Panc1 (cell line): ENCODE measurements around the gene FCRL5. TPM values are rescaled to one million over a fixed set of nuclear protein-coding genes. Genes with fewer than 3 reads are reported as not detected.

ENCODE experiments used
- ATAC-seq: fragments of 200-7000 bp; cut with Tn5 transposase; 2 replicates; pipeline ENCODE4 v1.9.1; 2020; ENCODE audit warnings: mild to moderate bottlenecking, moderate library complexity
- BruUV-seq: library from RNA; stranded (reverse); fragments of 400-500 nt; replicated peaks from 2 replicates; lab custom pipeline; 2021; lab: Mats Ljungman, UMichigan
- CTCF ChIA-PET: fragments of 300-600 bp; sonication (Branson Sonifier 250); formaldehyde crosslinking; loops from one replicate; lab custom pipeline; 2022; ENCODE audit warnings: antibody characterized with exemption; lab: Charles Lee
- POLR2A ChIA-PET: fragments of 300-600 bp; sonication (Branson Sonifier 250); formaldehyde crosslinking; loops from one replicate; lab custom pipeline; 2022; ENCODE audit warnings: antibody characterized with exemption; lab: Charles Lee
- DNase-seq: peaks from one replicate; pipeline ENCODE4 v3.0.0-alpha.2; 2010; ENCODE audit warnings: low read depth, low spot score
- H3K27ac ChIP-seq: 2 replicates; pipeline ENCODE4 v1.5.1; 2011; ENCODE audit warnings: mild to moderate bottlenecking, low read length, inconsistent platforms
- H3K27me3 ChIP-seq: fragments of 200-500 bp; sonication (Bioruptor generic); 2 replicates; pipeline ENCODE4 v1.6.0; 2014; ENCODE audit warnings: low read length, inconsistent platforms; ENCODE audit not compliant: control insufficient read depth, insufficient read depth
- H3K36me3 ChIP-seq: fragments of 200-500 bp; sonication (Bioruptor generic); 2 replicates; pipeline ENCODE4 v1.5.1; 2014; ENCODE audit warnings: inconsistent platforms, mild to moderate bottlenecking, low read length, moderate library complexity; ENCODE audit not compliant: control insufficient read depth, insufficient read depth
- H3K4me1 ChIP-seq: 2 replicates; pipeline ENCODE4 v1.5.1; 2011; ENCODE audit warnings: inconsistent platforms, mild to moderate bottlenecking, low read length, moderate library complexity; ENCODE audit not compliant: control insufficient read depth, insufficient read depth
- H3K4me3 ChIP-seq, 2 experiments: 2 replicates each; pipeline ENCODE4 v1.5.1; 2011 to 2012; ENCODE audit warnings: low read depth in 2 of 2, low read length in 2 of 2, mild to moderate bottlenecking in 2 of 2, inconsistent platforms in 1 of 2, moderate library complexity in 1 of 2
- H3K9me3 ChIP-seq: fragments of 200-500 bp; sonication (Bioruptor generic); 2 replicates; pipeline ENCODE4 v1.5.1; 2014; ENCODE audit warnings: low read depth, mild to moderate bottlenecking, inconsistent platforms, low read length, moderate library complexity; ENCODE audit not compliant: control insufficient read depth, insufficient read depth
- POLR2AphosphoS5 ChIP-seq: IDR thresholded peaks from 2 replicates; pipeline ENCODE4 v1.6.1; 2012; ENCODE audit warnings: mild to moderate bottlenecking, low read depth, low read length, moderate library complexity
- SIN3A ChIP-seq: IDR thresholded peaks from 2 replicates; pipeline ENCODE4 v1.6.1; 2012; ENCODE audit warnings: low read depth, mild to moderate bottlenecking, low read length, moderate library complexity, borderline replicate concordance; ENCODE audit not compliant: insufficient read depth
- TCF7L2 ChIP-seq: IDR thresholded peaks from 2 replicates; pipeline ENCODE4 v1.6.1; 2011; ENCODE audit warnings: mild to moderate bottlenecking, low read depth, low read length, inconsistent platforms
- in situ Hi-C: cut with HindIII; loops from 2 replicates; pipeline ENCODE4 v1.10.0; 2016; ENCODE audit warnings: low sequenced_read_pairs, low pct_unique_long_range_greater_than_20kb
- intact Hi-C: fragments of 100-400 bp; cut with micrococcal nuclease; formaldehyde crosslinking; loops from one replicate; pipeline ENCODE4 v1.10.0; 2022; ENCODE audit not compliant: unreplicated experiment
- total RNA-seq: library from RNA; stranded (reverse); gene quantifications from one replicate; pipeline ENCODE4 v1.2.1, GENCODE V29; 2021; ENCODE audit not compliant: unreplicated experiment
- TF ChIP-seq, protein P1 (sequence below): fragments of 450-650 bp; IDR thresholded peaks from 2 replicates; pipeline ENCODE4 v1.5.1; 2017; ENCODE audit warnings: mild to moderate bottlenecking
- TF ChIP-seq, protein P2 (sequence below), 2 experiments: IDR thresholded peaks; 2 replicates each; pipeline ENCODE4 v1.6.1; 2011 to 2012; ENCODE audit warnings: low read depth in 2 of 2, control low read depth in 1 of 2, low read length in 1 of 2, mild to moderate bottlenecking in 1 of 2, moderate library complexity in 1 of 2; ENCODE audit not compliant: insufficient read depth in 1 of 2

The FCRL5 gene
- total RNA-seq, 1 experiment from 2014 or later = not detected

DNA sequence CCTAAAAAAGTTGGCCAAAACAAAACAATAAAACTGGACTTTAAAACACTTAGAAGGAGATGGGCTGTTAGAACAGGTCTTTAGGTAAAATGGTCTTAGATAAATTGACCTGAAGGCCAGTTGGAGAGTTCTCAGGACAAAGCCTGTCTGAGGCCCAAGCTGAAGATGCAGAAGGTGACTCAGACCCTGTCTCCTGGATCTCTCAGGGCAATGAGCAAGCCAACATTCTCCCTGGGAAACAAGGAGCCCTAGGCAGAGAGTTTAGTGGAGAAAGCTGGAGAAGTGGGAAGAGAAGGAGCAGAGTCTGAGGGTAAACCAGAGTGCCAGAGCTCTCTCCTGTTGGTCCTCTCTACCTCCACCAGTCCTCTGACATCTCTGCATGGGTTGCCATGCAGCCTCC lies 70.1 kb downstream of the FCRL5 start:
- Histone ChIP-seq H3K27me3 (0 out of 2 replicates have a peak, but pooled peaks cover 2% of the 10 kb centered on the region), H3K4me1 (no peaks in the 10 kb centered on the region), H3K9me3 (no peaks in the 10 kb centered on the region), H3K27ac (no peak overlapping the region), H3K4me3 (no peak overlapping the region), H3K36me3 (no peaks in the 10 kb centered on the region)
- ATAC-seq (no peak), DNase-seq (no peak)
- ChIA-PET CTCF (no interaction called here), POLR2A (no interaction called here)
- TF ChIP-seq, protein P1, sequence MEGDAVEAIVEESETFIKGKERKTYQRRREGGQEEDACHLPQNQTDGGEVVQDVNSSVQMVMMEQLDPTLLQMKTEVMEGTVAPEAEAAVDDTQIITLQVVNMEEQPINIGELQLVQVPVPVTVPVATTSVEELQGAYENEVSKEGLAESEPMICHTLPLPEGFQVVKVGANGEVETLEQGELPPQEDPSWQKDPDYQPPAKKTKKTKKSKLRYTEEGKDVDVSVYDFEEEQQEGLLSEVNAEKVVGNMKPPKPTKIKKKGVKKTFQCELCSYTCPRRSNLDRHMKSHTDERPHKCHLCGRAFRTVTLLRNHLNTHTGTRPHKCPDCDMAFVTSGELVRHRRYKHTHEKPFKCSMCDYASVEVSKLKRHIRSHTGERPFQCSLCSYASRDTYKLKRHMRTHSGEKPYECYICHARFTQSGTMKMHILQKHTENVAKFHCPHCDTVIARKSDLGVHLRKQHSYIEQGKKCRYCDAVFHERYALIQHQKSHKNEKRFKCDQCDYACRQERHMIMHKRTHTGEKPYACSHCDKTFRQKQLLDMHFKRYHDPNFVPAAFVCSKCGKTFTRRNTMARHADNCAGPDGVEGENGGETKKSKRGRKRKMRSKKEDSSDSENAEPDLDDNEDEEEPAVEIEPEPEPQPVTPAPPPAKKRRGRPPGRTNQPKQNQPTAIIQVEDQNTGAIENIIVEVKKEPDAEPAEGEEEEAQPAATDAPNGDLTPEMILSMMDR = no peak
- TF ChIP-seq SIN3A (no peak), POLR2AphosphoS5 (no peak), TCF7L2 (no peak)
- TF ChIP-seq, protein P2, sequence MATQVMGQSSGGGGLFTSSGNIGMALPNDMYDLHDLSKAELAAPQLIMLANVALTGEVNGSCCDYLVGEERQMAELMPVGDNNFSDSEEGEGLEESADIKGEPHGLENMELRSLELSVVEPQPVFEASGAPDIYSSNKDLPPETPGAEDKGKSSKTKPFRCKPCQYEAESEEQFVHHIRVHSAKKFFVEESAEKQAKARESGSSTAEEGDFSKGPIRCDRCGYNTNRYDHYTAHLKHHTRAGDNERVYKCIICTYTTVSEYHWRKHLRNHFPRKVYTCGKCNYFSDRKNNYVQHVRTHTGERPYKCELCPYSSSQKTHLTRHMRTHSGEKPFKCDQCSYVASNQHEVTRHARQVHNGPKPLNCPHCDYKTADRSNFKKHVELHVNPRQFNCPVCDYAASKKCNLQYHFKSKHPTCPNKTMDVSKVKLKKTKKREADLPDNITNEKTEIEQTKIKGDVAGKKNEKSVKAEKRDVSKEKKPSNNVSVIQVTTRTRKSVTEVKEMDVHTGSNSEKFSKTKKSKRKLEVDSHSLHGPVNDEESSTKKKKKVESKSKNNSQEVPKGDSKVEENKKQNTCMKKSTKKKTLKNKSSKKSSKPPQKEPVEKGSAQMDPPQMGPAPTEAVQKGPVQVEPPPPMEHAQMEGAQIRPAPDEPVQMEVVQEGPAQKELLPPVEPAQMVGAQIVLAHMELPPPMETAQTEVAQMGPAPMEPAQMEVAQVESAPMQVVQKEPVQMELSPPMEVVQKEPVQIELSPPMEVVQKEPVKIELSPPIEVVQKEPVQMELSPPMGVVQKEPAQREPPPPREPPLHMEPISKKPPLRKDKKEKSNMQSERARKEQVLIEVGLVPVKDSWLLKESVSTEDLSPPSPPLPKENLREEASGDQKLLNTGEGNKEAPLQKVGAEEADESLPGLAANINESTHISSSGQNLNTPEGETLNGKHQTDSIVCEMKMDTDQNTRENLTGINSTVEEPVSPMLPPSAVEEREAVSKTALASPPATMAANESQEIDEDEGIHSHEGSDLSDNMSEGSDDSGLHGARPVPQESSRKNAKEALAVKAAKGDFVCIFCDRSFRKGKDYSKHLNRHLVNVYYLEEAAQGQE (IDR thresholded peaks at IDR 0.05; ENCODE audit: insufficient read depth in 1 of 2, low read depth in 2 of 2, low read length in 1 of 2) = no peak
- in situ Hi-C loops (no loop called here), intact Hi-C loops (no loop called here)
- BruUV-seq = no TSS peak

DNA sequence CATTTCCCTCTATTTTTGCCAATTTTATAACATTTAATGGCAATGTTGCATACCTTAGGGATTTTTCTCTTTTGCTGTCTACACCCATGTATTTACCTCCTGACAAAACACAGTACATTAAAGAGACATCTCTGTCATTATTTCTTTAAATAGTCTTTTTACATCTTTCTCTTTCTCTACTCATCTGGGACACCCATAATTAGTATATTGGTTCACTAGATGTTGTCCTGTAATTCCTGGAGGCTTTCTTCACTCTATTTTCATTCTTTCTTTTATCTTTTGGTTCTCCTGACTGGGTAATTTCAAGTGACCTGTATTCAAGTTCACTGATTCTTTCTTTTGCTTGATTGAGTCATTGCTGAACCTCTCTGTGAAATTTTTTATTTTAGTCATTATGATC lies 74.3 kb downstream of the FCRL5 start:
- ATAC-seq (no peak), DNase-seq (no peak)
- Histone ChIP-seq H3K4me1 (no peaks in the 10 kb centered on the region), H3K27ac (no peak overlapping the region), H3K27me3 (0 out of 2 replicates have a peak, but pooled peaks cover 2% of the 10 kb centered on the region), H3K9me3 (no peaks in the 10 kb centered on the region; the same call in 1 of the 2 replicates), H3K4me3 (no peak overlapping the region), H3K36me3 (no peaks in the 10 kb centered on the region)
- no TSS peak for BruUV-seq
- in situ Hi-C loops (no loop called here), intact Hi-C loops (no loop called here)
- TF ChIP-seq, protein P2 (IDR thresholded peaks at IDR 0.05; ENCODE audit: insufficient read depth in 1 of 2, low read depth in 2 of 2, low read length in 1 of 2) = no peak
- TF ChIP-seq SIN3A (no peak), POLR2AphosphoS5 (no peak), TCF7L2 (no peak)
- TF ChIP-seq, protein P1 = no peak
- ChIA-PET POLR2A (no interaction called here), CTCF (no interaction called here)
